Measurements from ENCODE around the gene C9orf50.

Gene C9orf50

DNA sequence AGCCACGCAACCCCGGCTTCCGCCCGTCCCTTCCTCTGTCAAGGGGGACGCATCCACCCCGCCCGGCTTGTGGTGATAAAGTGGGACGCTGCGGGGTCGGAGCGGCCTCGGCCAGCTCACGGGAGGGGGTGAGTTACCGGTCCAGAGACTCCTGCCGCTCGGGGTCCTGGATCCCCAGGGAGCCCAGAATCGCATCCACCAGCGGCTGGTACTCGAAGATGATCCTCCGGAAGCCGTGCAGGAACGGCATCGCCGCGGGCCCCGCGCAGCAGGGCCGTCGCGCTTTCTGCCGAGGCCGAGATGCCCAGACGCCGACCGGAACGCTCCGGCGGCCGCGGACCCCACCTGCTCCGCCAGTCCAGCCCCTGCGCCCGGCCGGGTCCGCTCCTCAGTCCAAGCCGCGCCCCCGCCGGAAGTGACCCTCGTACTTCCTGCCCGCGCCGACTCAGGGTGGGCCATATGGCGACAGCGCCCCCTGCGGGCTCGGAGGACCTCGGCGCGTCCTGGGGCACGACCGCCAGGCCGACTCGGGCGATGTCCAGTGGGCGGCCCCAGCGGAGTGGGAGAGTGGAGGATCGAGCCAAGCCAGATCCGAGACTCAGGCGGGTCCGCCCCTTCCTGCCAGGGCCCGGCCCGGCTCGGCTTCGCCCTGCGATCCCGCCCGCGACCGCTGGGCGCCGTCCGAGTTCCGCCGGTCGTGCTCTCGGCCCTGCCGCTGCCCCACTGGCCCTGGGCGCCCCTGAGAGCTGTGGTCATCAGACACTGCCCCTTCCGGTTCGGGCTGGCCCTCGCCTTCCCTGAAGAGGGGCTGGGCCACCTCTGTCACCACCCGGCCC, 21.1 kb upstream of the C9orf50 start, which contains the start of gene ASB6:
ASB6 (minus strand) TSS at position 402 of the 836 bp plus-strand sequence; CDS start at position 250, 152 bp downstream.
- H3K27ac ChIP-seq, result peak within 1 kb of the TSS; percentile 72
- peak; percentile 7; the same call in 1 of the 2 replicates for TF ChIP-seq ZFX (IDR thresholded peaks at IDR 0.05)
- TF ChIP-seq, protein P1, sequence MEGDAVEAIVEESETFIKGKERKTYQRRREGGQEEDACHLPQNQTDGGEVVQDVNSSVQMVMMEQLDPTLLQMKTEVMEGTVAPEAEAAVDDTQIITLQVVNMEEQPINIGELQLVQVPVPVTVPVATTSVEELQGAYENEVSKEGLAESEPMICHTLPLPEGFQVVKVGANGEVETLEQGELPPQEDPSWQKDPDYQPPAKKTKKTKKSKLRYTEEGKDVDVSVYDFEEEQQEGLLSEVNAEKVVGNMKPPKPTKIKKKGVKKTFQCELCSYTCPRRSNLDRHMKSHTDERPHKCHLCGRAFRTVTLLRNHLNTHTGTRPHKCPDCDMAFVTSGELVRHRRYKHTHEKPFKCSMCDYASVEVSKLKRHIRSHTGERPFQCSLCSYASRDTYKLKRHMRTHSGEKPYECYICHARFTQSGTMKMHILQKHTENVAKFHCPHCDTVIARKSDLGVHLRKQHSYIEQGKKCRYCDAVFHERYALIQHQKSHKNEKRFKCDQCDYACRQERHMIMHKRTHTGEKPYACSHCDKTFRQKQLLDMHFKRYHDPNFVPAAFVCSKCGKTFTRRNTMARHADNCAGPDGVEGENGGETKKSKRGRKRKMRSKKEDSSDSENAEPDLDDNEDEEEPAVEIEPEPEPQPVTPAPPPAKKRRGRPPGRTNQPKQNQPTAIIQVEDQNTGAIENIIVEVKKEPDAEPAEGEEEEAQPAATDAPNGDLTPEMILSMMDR (conservative IDR thresholded peaks at IDR 0.05), result peak; percentile 100

DNA sequence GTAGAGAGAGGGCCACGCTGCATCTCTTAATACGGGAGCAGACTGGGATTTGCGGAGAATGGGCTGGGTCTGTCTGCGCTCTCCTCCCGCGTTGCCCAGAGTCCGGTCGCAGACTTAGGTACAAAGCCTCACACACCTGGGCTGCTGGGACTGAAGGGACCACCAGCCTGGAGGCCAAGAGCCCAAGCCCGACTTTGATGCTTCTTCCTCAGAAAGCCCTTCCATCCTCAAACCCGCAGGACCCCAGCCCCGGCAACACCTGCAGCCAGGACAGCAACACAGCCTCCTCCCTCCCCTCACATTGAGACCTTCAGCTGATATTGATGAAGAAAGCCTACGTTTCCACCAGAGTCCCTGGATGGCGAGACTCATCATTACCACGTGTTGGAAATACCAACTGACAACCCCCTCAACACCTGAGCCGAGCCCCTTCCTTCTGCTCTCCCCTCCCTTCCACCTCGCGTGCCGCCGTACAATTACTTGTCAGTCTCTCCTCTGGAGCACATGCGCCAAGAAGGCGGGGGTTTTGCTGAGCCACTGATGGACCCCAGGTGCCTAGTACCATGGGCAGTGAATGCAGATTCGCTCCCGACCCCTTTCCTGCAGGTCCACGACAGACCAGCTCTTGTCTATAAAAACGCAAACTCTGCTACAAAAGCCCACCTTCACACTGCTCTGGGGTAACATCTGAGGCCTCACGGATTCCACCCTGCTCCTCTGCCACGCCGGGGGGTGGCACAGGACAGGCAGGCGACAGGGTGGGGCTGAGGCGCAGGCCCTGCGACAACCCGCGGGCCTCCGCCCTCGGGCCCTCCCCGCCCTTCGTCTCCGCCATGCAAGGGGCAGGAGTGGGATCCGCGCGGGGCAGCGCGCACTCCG, 20.2 kb upstream of the C9orf50 start:
- TF ChIP-seq, protein P1 (conservative IDR thresholded peaks at IDR 0.05), result no peak
- TF ChIP-seq ZFX (IDR thresholded peaks at IDR 0.05), result no peak
- peak overlapping the region; percentile 72 for H3K27ac ChIP-seq

DNA sequence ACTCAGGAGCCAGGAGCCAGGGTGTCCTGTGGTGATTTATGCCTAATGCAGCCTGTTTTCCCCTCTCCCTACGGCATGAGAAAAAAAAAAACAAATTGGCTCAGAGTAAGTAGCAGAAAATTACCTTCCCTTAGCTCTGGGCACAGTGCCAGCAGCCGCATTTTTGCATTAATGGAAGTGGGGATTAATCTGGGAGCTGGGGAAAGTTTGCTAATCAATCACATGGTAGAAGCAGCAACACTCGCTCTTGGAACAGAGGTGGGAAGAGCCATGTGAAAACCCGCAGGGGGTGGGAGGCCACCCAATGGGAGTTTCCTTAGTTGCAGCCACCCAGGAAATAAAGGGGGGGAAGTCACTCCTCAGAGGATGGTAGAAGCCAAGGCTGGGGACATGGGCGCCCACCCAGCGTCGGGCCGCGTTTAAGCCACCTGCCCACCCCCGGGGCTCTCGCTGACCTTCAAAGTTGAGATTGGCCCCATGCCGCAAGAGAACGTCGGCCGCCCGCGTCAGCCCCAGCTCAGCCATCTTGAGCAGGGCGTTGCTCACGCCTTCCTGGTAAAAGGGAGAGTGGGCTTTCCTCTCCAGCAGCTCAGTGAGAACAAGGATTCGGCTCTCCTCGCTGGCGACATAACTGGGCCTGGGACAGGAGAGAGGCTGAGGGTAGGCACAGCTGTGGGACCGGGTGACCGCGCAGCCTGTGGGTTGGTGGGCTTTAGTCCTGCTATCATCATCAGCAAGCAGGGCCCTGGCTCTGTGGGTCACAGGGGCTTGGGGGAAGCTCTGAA, 19.4 kb upstream of the C9orf50 start:
- no peak overlapping the region for H3K27ac ChIP-seq

DNA sequence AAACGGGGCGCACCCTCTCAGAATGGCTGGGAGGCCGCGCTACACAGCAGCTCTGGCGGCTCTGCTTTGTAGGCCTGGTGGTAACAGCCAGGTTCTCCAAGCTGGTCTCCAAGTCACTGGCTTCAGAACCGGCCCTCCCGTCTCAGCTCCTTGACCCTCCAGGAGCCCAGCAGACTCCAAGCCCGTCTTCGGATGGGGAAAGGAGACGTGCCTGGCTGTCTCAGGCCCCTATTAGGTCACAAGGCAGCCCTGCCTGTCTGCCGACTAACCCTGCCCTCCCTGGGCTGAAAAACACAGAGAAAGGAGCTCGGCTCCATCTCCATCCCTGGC, 18.8 kb upstream of the C9orf50 start:
- no peak for TF ChIP-seq ZFX (IDR thresholded peaks at IDR 0.05)
- H3K27ac ChIP-seq, result no peak overlapping the region

More for the DNA sequence above, 19.4 kb upstream of the C9orf50 start:
- TF ChIP-seq, protein P1 (conservative IDR thresholded peaks at IDR 0.05), result no peak
- no peak for TF ChIP-seq ZFX (IDR thresholded peaks at IDR 0.05)

DNA sequence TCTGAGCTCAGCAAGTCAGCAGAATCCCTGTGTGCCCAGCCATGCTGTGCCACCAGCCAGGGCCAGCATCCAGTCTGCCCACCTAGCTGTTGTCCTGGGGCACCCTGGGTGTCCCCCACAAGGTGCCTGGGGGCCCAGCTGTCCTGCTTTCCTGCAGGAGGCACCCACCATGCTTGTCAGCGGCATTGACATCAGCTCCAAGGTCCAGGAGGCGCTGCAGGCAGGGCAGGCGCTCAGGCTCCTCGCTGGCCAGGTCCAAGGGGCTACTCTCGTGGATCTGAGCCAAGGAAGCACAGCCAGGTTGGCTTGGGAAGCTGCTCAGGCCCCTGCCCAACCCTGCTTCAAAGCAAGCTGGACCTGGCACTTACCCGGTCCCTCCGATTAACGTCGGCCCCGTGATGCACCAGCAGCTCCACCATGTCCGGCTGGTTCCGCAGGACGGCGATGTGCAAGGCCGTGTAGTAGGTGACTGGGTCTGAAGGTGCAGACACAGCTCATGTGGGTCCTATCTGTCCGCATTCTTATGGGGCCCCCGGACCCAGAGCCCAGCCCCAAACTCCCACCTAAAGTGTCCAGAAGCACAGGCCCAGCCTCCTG, 18.2 kb upstream of the C9orf50 start:
- TF ChIP-seq, protein P1 (conservative IDR thresholded peaks at IDR 0.05), result no peak
- TF ChIP-seq ZFX (IDR thresholded peaks at IDR 0.05), result no peak
- no peak overlapping the region for H3K27ac ChIP-seq

DNA sequence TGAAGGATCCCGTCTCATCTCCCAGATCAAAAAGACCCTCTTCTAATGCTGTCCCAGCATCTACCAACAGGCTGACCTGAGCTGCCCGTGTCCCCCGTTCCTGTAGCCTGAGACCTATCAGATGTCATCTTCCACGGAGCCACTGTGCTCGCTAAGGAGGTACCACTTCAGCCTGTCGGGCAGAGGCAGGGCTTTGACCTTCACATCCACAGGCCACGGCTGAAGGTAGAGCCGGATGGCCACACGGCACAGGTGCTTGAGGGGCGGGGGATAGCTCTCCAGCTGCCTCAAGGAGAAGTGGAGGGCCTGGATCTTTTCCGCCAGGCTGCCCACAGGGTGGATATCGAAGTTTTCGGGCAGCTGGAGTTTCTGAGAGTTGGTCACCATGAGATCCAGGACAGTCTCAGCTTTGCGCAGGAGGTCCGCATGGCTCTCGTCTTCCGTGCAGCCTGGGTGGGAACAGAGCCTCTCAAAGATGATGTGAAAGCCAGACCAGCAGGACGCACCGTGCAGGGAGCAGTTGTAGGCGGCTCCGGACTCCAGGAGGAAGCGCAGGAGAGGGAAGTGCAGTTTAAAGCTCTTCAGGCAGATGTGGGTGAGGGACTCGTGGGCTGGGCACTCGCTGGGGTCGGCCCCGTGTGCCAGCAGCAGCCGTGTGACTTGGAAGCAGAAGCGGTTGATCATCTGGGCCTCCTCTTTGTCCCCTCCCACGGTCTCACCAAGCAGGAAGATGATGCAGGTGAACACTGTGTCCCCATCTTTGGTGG, 17.0 kb upstream of the C9orf50 start:
- H3K27ac ChIP-seq, result no peak overlapping the region
- TF ChIP-seq ZFX (IDR thresholded peaks at IDR 0.05), result no peak
- TF ChIP-seq, protein P1 (conservative IDR thresholded peaks at IDR 0.05), result no peak

Data from C4-2B (cell line).